Neural progenitor cell (in vitro differentiated cells): ENCODE measurements around the gene HNF4A.

Experiments used
- CTCF ChIP-seq: fragments of 200-600 bp; sonication (generic); IDR thresholded peaks from 2 replicates; pipeline ENCODE4 v1.5.1; 2017; ENCODE audit warnings: antibody characterized with exemption, mild to moderate bottlenecking
- EZH2 ChIP-seq: fragments of 200-600 bp; sonication (generic); IDR thresholded peaks from 2 replicates; pipeline ENCODE4 v1.6.1; 2017; ENCODE audit warnings: antibody characterized with exemption, mild to moderate bottlenecking, moderate library complexity
- EZH2phosphoT487 ChIP-seq: fragments of 200-600 bp; sonication (generic); IDR thresholded peaks from 2 replicates; pipeline ENCODE4 v1.6.1; 2017; ENCODE audit warnings: antibody characterized with exemption

GRCh38 chr20:44398335-44398734 is 42.8 kb downstream of the HNF4A start:
- TF ChIP-seq CTCF (no peak), EZH2 (no peak), EZH2phosphoT487 (no peak)
